ENCODE measurements around the gene CNOT6. TPM values are rescaled to one million over a fixed set of nuclear protein-coding genes. Genes with fewer than 3 reads are reported as not detected.
"Not testable (repeated sequence)": the region's sequence is repeated elsewhere in the genome, so short reads cannot be mapped to it uniquely, and the experiment has no call there.

CNOT6 gene
- total RNA-seq, 4 donors from 2014 or later: 11.3 to 15.1 (median 13.2) TPM

- DNase-seq (ENCODE audit: low spot score) (no peak), ATAC-seq (ENCODE audit: low FRiP score) (no peak)
- no peak for TF ChIP-seq CTCF (IDR thresholded peaks at IDR 0.05)
Observed at GRCh38 chr5:180471866-180472265, 22.3 kb upstream of the CNOT6 start.

GRCh38 chr5:180472269-180472668 is 21.9 kb upstream of the CNOT6 start:
- DNase-seq (ENCODE audit: low spot score) (no peak), ATAC-seq (ENCODE audit: low FRiP score) (no peak)
- no peak for TF ChIP-seq CTCF (IDR thresholded peaks at IDR 0.05)

GRCh38 chr5:180473386-180473785 is 20.8 kb upstream of the CNOT6 start:
- not testable (repeated sequence) for DNase-seq (ENCODE audit: low spot score); ATAC-seq (ENCODE audit: low FRiP score)

GRCh38 chr5:180474569-180474968 is 19.6 kb upstream of the CNOT6 start:
- DNase-seq (ENCODE audit: low spot score) (no peak), ATAC-seq (ENCODE audit: low FRiP score) (no peak)
- no peak for TF ChIP-seq CTCF (IDR thresholded peaks at IDR 0.05)

GRCh38 chr5:180475969-180476524 is 18.1 kb upstream of the CNOT6 start:
- DNase-seq (ENCODE audit: low spot score); ATAC-seq (ENCODE audit: low FRiP score): not testable (repeated sequence)

GRCh38 chr5:180484813-180485212 is 9.4 kb upstream of the CNOT6 start:
- DNase-seq (ENCODE audit: low spot score) (no peak), ATAC-seq (ENCODE audit: low FRiP score) (peak; percentile 2)
- TF ChIP-seq CTCF (IDR thresholded peaks at IDR 0.05): no peak

GRCh38 chr5:180486636-180487149 is 7.5 kb upstream of the CNOT6 start:
- DNase-seq (ENCODE audit: low spot score): no peak
- ATAC-seq (ENCODE audit: low FRiP score): no peak
- TF ChIP-seq CTCF (IDR thresholded peaks at IDR 0.05): no peak

- DNase-seq (ENCODE audit: low spot score): no peak
- ATAC-seq (ENCODE audit: low FRiP score): no peak
- no peak for TF ChIP-seq CTCF (IDR thresholded peaks at IDR 0.05)
Observed at GRCh38 chr5:180487556-180487955, 6.6 kb upstream of the CNOT6 start.
